ENCODE measurements around the gene ATRNL1.

ATRNL1 gene

GRCh38 chr10:115992236-115992986, 899.2 kb downstream of the ATRNL1 start:
- Histone ChIP-seq H3K9me3 (ENCODE audit: control insufficient read depth in 1 of 2, low read length in 2 of 2) (no peaks in the 10 kb centered on the region), H3K4me1 (ENCODE audit: control insufficient read depth in 1 of 2, insufficient read depth in 2 of 2, low read length in 2 of 2) (no peaks in the 10 kb centered on the region), H3K36me3 (ENCODE audit: control insufficient read depth in 1 of 2, insufficient read depth in 2 of 2, low read length in 2 of 2) (no peaks in the 10 kb centered on the region), H3K4me3 (ENCODE audit: low read depth in 1 of 2, low read length in 2 of 2) (no peak overlapping the region), H3K27ac (ENCODE audit: low read length) (no peak overlapping the region), H3K27me3 (ENCODE audit: low read depth, low read length) (no peaks in the 10 kb centered on the region)

GRCh38 chr10:115996031-115996430, 902.9 kb downstream of the ATRNL1 start:
- Histone ChIP-seq H3K4me1 (ENCODE audit: control insufficient read depth in 1 of 2, insufficient read depth in 2 of 2, low read length in 2 of 2) (peaks cover 0 to 2% of the 10 kb centered on the region in 2 donors), H3K27me3 (ENCODE audit: low read depth, low read length) (no peaks in the 10 kb centered on the region), H3K36me3 (ENCODE audit: control insufficient read depth in 1 of 2, insufficient read depth in 2 of 2, low read length in 2 of 2) (no peaks in the 10 kb centered on the region), H3K4me3 (ENCODE audit: low read depth in 1 of 2, low read length in 2 of 2) (no peak overlapping the region), H3K9me3 (ENCODE audit: control insufficient read depth in 1 of 2, low read length in 2 of 2) (peaks cover 0 to 6% of the 10 kb centered on the region in 2 donors), H3K27ac (ENCODE audit: low read length) (no peak overlapping the region)

GRCh38 chr10:115998301-115998700, 905.1 kb downstream of the ATRNL1 start:
- Histone ChIP-seq H3K27me3 (ENCODE audit: low read depth, low read length) (no peaks in the 10 kb centered on the region), H3K4me1 (ENCODE audit: control insufficient read depth in 1 of 2, insufficient read depth in 2 of 2, low read length in 2 of 2) (peaks cover 0 to 6% of the 10 kb centered on the region in 2 donors), H3K36me3 (ENCODE audit: control insufficient read depth in 1 of 2, insufficient read depth in 2 of 2, low read length in 2 of 2) (no peaks in the 10 kb centered on the region), H3K9me3 (ENCODE audit: control insufficient read depth in 1 of 2, low read length in 2 of 2) (peaks cover 0 to 6% of the 10 kb centered on the region in 2 donors), H3K27ac (ENCODE audit: low read length) (no peak overlapping the region), H3K4me3 (ENCODE audit: low read depth in 1 of 2, low read length in 2 of 2) (no peak overlapping the region)

Data from muscle layer of duodenum (tissue), 2 donors.